ENCODE results near the gene CELA2B.
"Not testable (repeated sequence)": the region's sequence is repeated elsewhere in the genome, so short reads cannot be mapped to it uniquely, and the experiment has no call there.

Gene CELA2B

GRCh38 chr1:15488371-15488770, 12.5 kb downstream of the CELA2B start:
- no peak overlapping the region for H3K4me3 ChIP-seq (ENCODE audit: low read depth, low read length)
- TF ChIP-seq, protein P1, sequence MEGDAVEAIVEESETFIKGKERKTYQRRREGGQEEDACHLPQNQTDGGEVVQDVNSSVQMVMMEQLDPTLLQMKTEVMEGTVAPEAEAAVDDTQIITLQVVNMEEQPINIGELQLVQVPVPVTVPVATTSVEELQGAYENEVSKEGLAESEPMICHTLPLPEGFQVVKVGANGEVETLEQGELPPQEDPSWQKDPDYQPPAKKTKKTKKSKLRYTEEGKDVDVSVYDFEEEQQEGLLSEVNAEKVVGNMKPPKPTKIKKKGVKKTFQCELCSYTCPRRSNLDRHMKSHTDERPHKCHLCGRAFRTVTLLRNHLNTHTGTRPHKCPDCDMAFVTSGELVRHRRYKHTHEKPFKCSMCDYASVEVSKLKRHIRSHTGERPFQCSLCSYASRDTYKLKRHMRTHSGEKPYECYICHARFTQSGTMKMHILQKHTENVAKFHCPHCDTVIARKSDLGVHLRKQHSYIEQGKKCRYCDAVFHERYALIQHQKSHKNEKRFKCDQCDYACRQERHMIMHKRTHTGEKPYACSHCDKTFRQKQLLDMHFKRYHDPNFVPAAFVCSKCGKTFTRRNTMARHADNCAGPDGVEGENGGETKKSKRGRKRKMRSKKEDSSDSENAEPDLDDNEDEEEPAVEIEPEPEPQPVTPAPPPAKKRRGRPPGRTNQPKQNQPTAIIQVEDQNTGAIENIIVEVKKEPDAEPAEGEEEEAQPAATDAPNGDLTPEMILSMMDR (IDR thresholded peaks at IDR 0.05; ENCODE audit: low read depth, low read length, missing control alignments): no peak
- in situ Hi-C loops (cut with HindIII; ENCODE audit: low sequenced_read_pairs): no loop called here
- no peak for DNase-seq (ENCODE audit: low read depth)

DNA sequence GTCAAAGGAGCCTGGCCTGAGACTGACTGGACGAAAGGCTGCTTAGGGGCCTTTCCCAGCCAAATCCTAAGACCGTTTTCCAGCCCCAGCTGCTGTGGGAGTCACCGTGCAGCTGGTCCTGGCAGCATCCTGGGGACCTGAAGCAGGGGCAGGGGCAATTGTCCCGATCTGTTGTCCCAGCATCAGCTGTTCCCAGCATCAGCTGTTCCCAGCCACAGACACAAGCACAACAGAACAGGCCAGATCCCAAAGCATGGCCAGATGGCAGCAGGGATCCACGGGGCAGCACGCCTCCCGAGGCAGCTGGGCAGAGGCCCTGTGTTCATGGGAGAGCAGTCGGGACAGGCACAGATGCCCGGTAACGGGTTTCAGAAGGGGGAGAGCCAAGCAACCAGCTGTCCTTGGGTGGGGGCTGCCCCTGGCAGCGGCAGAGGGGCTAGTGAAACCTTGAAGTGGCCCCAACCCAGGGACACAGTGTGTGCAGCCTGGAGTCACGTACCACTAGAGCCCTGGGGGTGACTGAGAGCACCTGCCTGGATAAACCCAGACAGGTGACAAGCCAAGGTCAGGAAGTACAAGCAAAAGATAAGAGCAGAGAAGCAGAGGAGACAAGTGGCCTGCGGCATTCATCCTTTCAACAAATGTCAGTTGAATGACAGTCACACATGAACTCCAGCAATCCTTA, 13.3 kb downstream of the CELA2B start:
- in situ Hi-C loops (cut with HindIII; ENCODE audit: low sequenced_read_pairs): no loop called here
- no peak for DNase-seq (ENCODE audit: low read depth)
- TF ChIP-seq, protein P1 (IDR thresholded peaks at IDR 0.05; ENCODE audit: low read depth, low read length, missing control alignments): no peak
- H3K4me3 ChIP-seq (ENCODE audit: low read depth, low read length): no peak overlapping the region

DNA sequence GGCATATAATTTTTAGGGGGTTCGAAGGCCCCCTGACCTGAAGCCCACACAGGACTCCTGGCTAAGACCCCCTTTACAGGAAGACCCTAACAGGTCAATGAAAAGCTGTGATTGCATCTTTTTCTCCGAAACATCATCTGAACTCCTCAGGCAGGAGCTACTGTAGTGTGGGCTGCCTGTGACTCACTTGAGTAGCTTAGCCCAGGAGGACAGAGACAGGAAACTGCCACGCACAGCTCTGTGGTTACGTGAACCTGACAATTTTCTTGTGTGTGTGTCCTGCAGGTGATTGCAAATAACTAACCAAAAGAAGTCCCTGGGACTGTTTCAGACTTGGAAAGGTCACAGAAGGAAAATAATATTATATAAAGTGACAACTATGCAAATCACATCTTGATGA, 15.1 kb downstream of the CELA2B start:
- not testable (repeated sequence) for DNase-seq (ENCODE audit: low read depth); H3K4me3 ChIP-seq (ENCODE audit: low read depth, low read length)
- in situ Hi-C loops (cut with HindIII; ENCODE audit: low sequenced_read_pairs): loop anchor here (5.0 kb wide), 1 partner anchor 49 kb away; no protein-coding TSS in a partner anchor

DNA sequence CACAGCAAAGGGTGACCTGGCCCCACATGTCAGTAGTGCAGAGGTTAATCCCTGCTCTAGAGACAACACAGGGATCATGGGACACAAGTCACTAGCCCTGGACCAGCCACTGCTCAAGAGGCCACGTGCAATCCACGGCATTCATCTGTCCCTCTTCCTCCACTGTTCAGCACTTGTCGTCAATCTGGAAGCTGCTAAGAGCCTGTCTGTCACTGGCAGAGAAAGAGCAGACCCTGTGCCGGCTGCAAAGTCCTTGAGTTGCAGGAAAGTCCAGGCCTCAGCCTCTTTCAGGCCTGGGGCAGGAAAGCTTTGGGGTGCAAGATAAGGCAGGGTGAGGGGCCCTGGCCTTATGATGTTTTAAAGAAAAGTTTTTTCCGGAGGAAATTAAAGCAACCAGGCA, 16.7 kb downstream of the CELA2B start:
- H3K4me3 ChIP-seq (ENCODE audit: low read depth, low read length): no peak overlapping the region
- in situ Hi-C loops (cut with HindIII; ENCODE audit: low sequenced_read_pairs): loop anchor here (5.0 kb wide), 1 partner anchor 50 kb away; no protein-coding TSS in a partner anchor
- TF ChIP-seq, protein P1 (IDR thresholded peaks at IDR 0.05; ENCODE audit: low read depth, low read length, missing control alignments): no peak
- DNase-seq (ENCODE audit: low read depth): no peak

DNA sequence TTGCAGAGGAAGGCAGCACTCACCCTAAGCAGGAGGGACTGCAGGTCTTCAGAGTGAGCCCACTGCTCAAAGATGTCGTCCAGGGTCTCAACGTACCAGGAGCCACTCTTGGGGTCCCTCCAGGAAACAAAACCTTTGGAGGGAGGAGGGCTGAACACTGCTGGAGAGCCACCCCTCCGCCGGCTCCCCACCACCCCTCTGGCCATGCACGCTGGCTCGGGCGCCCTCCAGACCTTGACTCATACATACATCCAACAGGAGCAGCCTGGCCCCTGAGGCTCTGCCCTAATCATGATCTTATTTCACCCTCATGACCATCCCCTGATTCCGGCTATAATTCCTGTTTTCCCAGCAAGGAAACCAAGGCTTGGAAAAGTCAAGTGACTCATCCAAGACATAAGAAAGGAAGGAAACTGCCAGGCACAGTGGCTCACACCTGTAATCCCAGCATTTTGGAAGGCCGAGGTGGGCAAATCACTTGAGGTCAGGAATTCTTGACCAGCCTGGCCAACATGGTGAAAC, 18.0 kb downstream of the CELA2B start:
- TF ChIP-seq, protein P1 (IDR thresholded peaks at IDR 0.05; ENCODE audit: low read depth, low read length, missing control alignments): no peak
- H3K4me3 ChIP-seq (ENCODE audit: low read depth, low read length): no peak overlapping the region
- no peak for DNase-seq (ENCODE audit: low read depth)
- in situ Hi-C loops (cut with HindIII; ENCODE audit: low sequenced_read_pairs): loop anchor here (5.0 kb wide), 1 partner anchor 52 kb away; no protein-coding TSS in a partner anchor

DNA sequence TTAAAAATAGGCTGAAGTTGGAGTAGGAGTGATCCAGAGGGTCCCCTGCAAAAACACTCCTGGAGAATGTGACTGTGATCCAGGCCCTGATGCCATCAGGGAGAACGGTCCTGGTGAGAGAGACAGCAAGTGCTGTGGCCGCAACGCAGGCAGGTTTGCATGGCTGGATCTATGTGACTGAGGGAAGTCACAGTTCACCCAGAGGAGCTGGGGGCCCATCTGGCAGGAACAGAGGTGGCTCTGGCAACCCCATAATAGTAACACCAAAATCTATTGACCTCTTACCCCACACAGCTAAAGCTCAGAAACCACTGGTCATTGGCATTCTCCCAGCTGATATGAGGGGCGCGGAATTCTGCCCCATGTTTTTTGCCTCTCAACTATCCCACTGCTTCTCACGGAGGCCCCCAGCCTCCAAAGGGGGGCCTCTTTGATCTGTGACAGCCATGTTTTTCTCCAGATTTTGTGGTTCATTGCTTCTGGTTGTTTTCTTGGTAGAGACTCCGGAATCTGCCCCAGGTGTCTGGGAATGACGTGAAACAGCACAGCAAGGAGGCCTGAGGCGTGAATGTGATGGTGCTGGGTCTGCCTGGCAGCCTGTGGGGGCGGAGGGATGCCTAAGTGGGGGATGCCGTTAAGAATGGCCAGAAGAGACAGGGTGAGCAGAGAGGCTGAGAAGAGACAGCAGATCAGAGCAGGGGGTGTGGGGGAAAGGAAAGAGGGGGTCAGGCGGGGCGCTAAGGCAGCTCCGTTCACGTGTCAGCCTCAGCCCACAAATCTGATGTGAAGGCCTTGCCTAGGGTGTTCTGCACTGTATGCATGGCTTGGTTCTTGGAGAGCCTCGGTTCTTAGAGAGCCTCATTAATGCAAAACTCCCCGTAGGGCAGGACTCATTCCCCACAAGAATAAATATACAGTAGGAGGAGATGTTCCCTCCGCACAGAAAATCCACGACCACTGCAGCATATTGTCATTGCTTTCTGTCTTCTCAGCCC, 24.6 kb downstream of the CELA2B start:
- no peak for DNase-seq (ENCODE audit: low read depth)
- in situ Hi-C loops (cut with HindIII; ENCODE audit: low sequenced_read_pairs): no loop called here
- H3K4me3 ChIP-seq (ENCODE audit: low read depth, low read length): no peak overlapping the region
- TF ChIP-seq, protein P1 (IDR thresholded peaks at IDR 0.05; ENCODE audit: low read depth, low read length, missing control alignments): no peak

All from astrocyte of the cerebellum (primary cell).